ENCODE data around the gene SMYD4.
"Not testable (repeated sequence)": the region's sequence is repeated elsewhere in the genome, so short reads cannot be mapped to it uniquely, and the experiment has no call there.

Gene SMYD4

DNA sequence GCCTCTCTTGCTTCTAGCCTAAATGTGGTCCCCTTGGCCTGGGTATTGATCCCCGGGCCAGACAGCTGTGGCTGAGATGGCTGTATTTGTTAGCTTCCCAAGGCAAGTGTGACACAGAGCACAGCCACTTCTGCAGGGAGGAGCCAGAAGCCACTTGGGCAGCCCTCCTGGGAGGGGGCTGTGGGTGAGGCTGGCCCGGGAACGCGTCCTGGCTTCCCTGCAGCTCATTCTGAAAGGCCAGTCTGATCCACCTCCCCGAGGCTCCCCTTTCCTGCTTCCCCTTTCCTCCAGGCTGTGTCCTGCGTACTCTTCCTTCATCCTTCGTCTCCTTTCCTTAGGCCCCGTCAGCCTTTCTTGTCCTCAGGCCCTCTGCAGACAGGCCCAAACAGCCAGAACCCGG lies 79.1 kb downstream of the SMYD4 start:
- no peak overlapping the region for H3K27ac ChIP-seq (ENCODE audit: low read depth, low read length)
- no peaks in the 10 kb centered on the region for H3K27me3 ChIP-seq (ENCODE audit: control insufficient read depth in 1 of 2, insufficient read depth in 2 of 2, low read length in 2 of 2)
- no peaks in the 10 kb centered on the region for H3K9me3 ChIP-seq (ENCODE audit: low read length)
- H3K36me3 ChIP-seq (ENCODE audit: insufficient read depth, low read length), result no peaks in the 10 kb centered on the region
- no peak overlapping the region for H3K4me3 ChIP-seq (ENCODE audit: low read depth in 1 of 2, low read length in 2 of 2)
- no peaks in the 10 kb centered on the region for H3K4me1 ChIP-seq (ENCODE audit: insufficient read depth, low read length)
- H3K9ac ChIP-seq (ENCODE audit: low read length), result no peak overlapping the region

DNA sequence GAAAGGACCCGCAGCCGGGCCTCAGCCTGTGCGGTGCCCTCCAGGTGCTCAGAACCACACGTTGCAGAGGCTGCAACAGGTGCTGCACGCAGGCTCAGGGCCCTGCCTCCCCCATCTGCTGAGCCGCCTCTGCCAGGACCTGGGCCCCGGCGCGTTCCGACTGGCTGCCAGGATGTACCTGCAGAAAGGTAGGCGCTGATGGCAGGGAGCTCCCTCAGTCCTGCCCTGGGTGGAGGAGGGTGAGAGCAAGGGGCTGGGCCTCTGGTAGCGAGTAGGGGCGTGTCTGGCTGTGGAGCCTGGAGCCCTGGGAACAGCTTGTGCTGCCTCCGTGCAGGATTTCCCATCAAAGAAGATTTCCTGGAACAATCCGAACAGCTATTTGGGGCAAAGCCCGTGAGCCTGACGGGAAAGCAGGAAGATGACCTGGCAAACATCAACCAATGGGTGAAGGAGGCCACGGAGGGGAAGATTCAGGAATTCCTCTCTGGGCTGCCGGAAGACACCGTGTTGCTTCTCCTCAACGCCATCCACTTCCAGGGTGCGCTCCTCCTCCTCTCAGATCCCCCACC lies 82.6 kb downstream of the SMYD4 start:
- Histone ChIP-seq H3K27me3 (ENCODE audit: control insufficient read depth in 1 of 2, insufficient read depth in 2 of 2, low read length in 2 of 2) (no peaks in the 10 kb centered on the region), H3K9ac (ENCODE audit: low read length) (no peak overlapping the region), H3K27ac (ENCODE audit: low read depth, low read length) (no peak overlapping the region), H3K4me3 (ENCODE audit: low read depth in 1 of 2, low read length in 2 of 2) (no peak overlapping the region), H3K4me1 (ENCODE audit: insufficient read depth, low read length) (no peaks in the 10 kb centered on the region), H3K9me3 (ENCODE audit: low read length) (no peaks in the 10 kb centered on the region), H3K36me3 (ENCODE audit: insufficient read depth, low read length) (no peaks in the 10 kb centered on the region)

DNA sequence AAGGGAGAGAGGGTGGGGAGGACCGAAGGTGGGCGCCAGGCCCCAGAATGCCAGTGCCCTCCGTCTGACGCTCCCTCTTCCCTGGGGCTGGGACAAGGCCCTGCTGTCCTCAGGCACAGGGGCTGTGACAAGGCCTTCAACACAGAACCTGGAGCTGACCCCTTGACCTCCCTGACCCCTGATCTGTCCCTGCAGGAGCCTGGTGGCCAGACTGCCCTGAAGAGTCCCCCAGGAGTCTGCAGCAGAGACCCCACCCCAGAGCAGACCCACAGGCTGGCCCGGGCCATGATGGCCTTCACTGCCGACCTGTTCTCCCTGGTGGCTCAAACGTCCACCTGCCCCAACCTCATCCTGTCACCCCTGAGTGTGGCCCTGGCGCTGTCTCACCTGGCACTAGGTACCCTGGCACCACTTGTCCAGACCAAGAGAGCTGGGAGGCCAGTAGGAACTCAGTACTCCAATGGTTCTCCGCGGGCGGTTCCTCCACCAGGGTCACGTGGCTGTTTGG lies 84.1 kb downstream of the SMYD4 start:
- Histone ChIP-seq H3K36me3 (ENCODE audit: insufficient read depth, low read length) (no peaks in the 10 kb centered on the region), H3K4me1 (ENCODE audit: insufficient read depth, low read length) (no peaks in the 10 kb centered on the region), H3K4me3 (ENCODE audit: low read depth in 1 of 2, low read length in 2 of 2) (no peak overlapping the region), H3K27me3 (ENCODE audit: control insufficient read depth in 1 of 2, insufficient read depth in 2 of 2, low read length in 2 of 2) (no peaks in the 10 kb centered on the region), H3K9ac (ENCODE audit: low read length) (no peak overlapping the region), H3K27ac (ENCODE audit: low read depth, low read length) (no peak overlapping the region), H3K9me3 (ENCODE audit: low read length) (no peaks in the 10 kb centered on the region)

DNA sequence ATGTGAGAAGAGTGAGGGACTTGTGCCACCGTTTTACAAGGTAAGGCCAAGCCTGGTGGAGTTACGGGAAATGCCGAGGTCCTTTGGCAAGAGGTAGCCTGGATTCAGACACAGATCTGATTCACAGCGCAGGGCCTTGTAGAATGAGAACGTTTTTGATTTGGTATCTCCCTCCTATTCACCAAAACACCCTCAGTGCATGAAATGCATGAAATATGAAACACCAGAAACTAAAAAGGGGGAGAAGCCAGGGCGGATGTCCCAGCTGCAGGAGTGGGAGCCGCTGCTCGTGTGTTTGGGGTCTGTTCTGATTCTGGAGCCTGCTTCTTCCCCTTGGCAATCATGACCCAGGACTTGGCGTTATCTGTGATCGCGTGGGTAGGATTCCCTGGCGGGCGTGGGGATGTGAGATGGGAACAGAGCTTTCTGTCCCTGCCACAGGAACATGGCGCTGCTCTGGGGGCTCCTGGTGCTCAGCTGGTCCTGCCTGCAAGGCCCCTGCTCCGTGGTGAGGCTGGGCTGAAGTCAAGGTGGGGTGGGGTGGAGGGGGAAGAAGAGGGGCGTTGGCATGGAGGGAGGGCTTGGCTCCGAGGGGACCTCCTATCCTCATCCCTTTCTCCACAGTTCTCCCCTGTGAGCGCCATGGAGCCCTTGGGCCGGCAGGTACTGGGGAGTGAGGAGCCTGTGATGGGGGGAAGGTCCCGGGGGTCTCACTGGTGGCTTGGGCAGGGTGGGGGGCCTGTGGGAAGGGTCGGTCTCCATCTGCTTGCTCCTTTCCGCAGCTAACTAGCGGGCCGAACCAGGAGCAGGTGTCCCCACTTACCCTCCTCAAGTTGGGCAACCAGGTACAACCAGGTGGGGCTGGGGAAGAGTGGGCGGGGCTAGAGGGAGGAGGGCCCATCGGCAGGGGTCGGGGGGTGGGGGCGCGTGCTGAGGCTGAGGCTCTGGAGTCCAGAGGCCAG lies 84.9 kb downstream of the SMYD4 start:
- Histone ChIP-seq H3K27ac (ENCODE audit: low read depth, low read length) (no peak overlapping the region), H3K9ac (ENCODE audit: low read length) (no peak overlapping the region)

DNA sequence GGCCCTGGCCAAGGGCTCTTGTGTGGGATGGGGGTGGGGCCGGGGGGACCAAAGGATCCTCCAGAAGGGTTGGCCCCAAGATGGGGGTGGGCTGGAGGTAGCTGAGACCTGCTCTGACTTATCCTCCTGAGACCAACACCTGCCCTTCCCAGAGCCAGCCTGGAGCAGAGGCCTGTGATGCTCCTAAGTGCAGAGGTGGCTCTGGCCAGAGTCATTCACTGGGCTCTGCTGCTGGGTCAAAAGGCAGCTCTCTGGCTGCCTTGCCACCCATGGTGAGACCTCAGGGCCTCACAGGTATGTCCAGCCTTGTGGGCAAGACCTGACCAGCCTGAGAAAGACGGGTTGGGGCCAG lies 86.6 kb downstream of the SMYD4 start:
- no peaks in the 10 kb centered on the region for H3K4me1 ChIP-seq (ENCODE audit: insufficient read depth, low read length)
- no peaks in the 10 kb centered on the region for H3K27me3 ChIP-seq (ENCODE audit: control insufficient read depth in 1 of 2, insufficient read depth in 2 of 2, low read length in 2 of 2)
- no peak overlapping the region for H3K4me3 ChIP-seq (ENCODE audit: low read depth in 1 of 2, low read length in 2 of 2)
- H3K27ac ChIP-seq (ENCODE audit: low read depth, low read length), result no peak overlapping the region
- no peaks in the 10 kb centered on the region for H3K36me3 ChIP-seq (ENCODE audit: insufficient read depth, low read length)
- no peak overlapping the region for H3K9ac ChIP-seq (ENCODE audit: low read length)
- no peaks in the 10 kb centered on the region for H3K9me3 ChIP-seq (ENCODE audit: low read length)

More for the DNA sequence above, 84.9 kb downstream of the SMYD4 start:
- H3K4me1 ChIP-seq (ENCODE audit: insufficient read depth, low read length), result no peaks in the 10 kb centered on the region
- H3K4me3 ChIP-seq (ENCODE audit: low read depth in 1 of 2, low read length in 2 of 2), result no peak overlapping the region
- no peaks in the 10 kb centered on the region for H3K36me3 ChIP-seq (ENCODE audit: insufficient read depth, low read length)
- H3K27me3 ChIP-seq (ENCODE audit: control insufficient read depth in 1 of 2, insufficient read depth in 2 of 2, low read length in 2 of 2), result no peaks in the 10 kb centered on the region
- no peaks in the 10 kb centered on the region for H3K9me3 ChIP-seq (ENCODE audit: low read length)

DNA sequence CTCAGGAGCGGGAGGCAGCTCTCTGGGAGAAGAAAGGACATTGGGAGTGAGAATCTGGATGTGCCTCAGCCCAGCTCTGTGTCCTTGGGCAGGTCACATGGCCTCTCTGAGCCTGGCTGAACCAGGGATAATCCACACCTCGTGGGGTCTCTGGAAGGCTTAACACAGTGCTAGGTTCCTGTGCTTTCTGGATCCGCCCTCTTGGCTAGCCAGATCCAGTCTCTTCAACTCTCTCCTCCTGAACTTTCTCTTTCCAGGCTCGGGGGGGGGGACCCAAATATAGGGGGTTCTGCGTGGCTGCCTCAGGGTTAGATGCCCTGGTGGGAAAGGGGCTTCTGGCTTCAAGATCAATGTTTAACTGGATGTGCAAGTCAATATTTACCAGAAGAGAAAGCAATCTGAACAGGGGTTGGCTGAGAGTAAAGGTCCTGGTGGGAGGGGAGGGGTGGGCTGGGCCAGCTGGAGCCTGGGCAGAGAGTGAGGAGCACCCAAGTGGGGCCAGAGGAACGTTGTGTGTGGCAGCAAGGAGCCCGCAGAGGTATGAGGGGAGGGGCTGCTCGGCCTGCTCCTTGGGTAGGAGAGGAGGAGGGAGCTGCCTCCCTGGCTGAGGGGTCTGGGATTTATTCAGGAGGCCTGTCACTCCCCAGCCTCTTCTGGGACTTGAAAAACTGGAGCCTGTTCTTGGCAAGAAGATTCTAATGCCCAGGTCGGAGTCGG lies 87.2 kb downstream of the SMYD4 start, which contains the start of gene SERPINF2:
Gene SERPINF2, plus strand, starts transcription at position 501 of the 717 bp plus-strand sequence. CDS start 2,125 bp downstream, outside the sequence.
- Histone ChIP-seq H3K4me1 (ENCODE audit: insufficient read depth, low read length) (no peaks in the 10 kb centered on the region), H3K9me3 (ENCODE audit: low read length) (no peaks in the 10 kb centered on the region), H3K27ac (ENCODE audit: low read depth, low read length) (no peak within 1 kb of the TSS), H3K27me3 (ENCODE audit: control insufficient read depth in 1 of 2, insufficient read depth in 2 of 2, low read length in 2 of 2) (no peaks in the 10 kb centered on the region), H3K36me3 (ENCODE audit: insufficient read depth, low read length) (peaks cover under 1% of the 10 kb centered on the region), H3K9ac (ENCODE audit: low read length) (no peak within 1 kb of the TSS), H3K4me3 (ENCODE audit: low read depth in 1 of 2, low read length in 2 of 2) (no peak within 1 kb of the TSS)

DNA sequence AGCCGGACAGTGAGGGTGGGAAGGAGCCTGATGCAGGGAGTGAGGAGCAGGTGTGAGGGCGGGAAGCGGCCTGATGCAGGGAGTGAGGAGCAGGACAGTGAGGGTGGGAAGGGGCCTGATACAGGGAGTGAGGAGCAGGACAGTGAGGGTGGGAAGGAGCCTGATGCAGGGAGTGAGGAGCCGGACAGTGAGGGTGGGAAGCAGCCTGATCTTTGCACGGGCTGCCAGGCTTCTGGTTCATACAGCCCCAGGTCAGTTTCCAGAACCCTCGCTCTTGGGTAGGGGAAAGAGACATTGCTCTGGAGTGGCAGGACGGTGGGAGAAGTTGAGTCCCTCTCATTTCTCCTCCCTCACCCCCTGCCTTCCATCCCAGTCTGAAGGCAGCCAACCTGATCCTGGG lies 87.8 kb downstream of the SMYD4 start:
- not testable (repeated sequence) for H3K27ac ChIP-seq (ENCODE audit: low read depth, low read length); H3K9me3 ChIP-seq (ENCODE audit: low read length); H3K9ac ChIP-seq (ENCODE audit: low read length); H3K36me3 ChIP-seq (ENCODE audit: insufficient read depth, low read length); H3K4me3 ChIP-seq (ENCODE audit: low read depth in 1 of 2, low read length in 2 of 2); H3K27me3 ChIP-seq (ENCODE audit: control insufficient read depth in 1 of 2, insufficient read depth in 2 of 2, low read length in 2 of 2); H3K4me1 ChIP-seq (ENCODE audit: insufficient read depth, low read length)

DNA sequence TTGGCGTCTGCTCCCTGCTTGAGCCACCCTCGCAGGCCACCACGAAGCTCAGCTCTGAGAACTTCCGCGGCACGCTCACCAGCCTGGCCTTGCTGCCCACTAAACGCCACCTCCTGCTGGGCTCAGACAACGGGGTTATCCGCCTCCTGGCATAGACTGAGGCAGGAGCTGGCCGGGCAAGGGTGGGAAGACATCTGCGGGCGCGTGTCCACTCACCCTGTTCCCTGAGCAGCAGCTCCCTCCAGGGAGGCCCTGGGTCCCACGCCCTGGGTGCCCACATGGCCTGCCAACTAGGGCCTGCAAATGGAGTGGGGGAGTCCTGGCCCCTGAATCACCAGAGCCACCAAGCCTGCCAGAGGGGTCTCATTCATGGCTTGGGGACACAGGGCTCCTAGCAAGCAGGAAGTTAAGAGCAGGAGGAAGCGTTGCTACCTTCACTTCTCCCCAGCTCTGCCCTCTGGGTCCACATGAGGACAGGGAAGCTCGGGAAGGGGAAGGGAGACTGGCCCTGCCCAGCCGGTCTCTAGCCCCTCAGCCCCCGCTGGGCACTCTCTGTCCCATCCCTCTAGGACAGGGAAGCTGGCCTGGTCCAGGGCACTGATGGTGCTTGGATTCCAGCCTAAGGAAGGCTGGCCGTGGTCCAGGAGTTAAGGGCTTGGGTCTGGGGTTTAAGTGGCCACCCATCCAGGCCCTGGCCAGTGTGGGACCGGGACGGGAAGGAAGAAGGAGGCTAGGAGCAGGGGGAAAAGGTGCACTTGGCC lies 92.0 kb downstream of the SMYD4 start:
- Histone ChIP-seq H3K27me3 (ENCODE audit: control insufficient read depth in 1 of 2, insufficient read depth in 2 of 2, low read length in 2 of 2) (no peaks in the 10 kb centered on the region), H3K9ac (ENCODE audit: low read length) (no peak overlapping the region), H3K27ac (ENCODE audit: low read depth, low read length) (no peak overlapping the region), H3K36me3 (ENCODE audit: insufficient read depth, low read length) (peaks cover 33% of the 10 kb centered on the region), H3K4me1 (ENCODE audit: insufficient read depth, low read length) (no peaks in the 10 kb centered on the region), H3K4me3 (ENCODE audit: low read depth in 1 of 2, low read length in 2 of 2) (no peak overlapping the region), H3K9me3 (ENCODE audit: low read length) (no peaks in the 10 kb centered on the region)

DNA sequence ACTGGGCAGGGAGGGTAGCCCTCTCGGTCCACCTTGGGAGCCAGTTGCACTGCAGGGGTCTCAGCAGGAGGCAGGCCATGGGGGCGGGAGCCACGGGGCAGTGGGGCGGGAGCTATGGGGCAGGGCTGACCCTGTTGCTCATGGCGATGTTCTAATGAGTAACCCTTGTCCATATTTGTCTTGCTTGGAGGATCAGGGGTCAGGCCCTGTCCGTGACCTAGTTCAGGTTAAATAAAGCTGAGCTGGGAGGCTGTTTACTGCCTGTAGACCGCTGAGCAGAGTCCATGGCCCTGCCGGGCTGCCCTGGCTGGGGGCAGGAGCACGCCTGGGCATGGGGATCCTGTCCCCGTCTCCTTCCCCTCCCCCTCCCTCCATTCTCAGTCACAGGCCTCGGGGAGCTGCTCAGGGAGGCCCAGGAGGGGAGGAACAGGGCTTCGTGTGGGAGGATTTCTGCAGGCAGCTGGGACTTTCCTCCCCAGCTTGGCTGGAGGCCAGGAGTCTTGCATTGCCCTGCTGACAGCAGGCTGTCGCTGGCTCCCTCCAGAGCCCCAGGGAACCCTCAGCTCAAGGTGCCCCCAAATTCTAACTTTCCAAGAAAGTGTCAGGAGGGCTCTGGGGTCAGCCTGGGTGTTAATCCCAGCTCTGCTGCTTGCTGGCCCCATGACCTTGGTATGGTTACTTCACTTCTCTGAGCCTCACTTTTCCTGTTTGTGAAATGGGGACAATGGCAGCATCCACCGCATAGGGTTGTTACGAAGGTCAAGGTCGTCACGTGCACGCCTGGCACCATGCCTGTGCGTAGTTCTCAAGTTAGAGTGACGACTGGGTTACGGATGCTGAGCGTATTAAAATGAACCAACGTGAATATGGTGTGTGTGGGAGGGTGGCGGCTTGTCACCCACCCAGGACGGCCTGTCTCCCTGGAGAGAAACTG lies 93.1 kb downstream of the SMYD4 start:
- H3K4me3 ChIP-seq (ENCODE audit: low read depth in 1 of 2, low read length in 2 of 2), result no peak overlapping the region
- H3K36me3 ChIP-seq (ENCODE audit: insufficient read depth, low read length), result peaks cover 34% of the 10 kb centered on the region
- no peaks in the 10 kb centered on the region for H3K4me1 ChIP-seq (ENCODE audit: insufficient read depth, low read length)
- H3K27ac ChIP-seq (ENCODE audit: low read depth, low read length), result no peak overlapping the region
- no peak overlapping the region for H3K9ac ChIP-seq (ENCODE audit: low read length)
- no peaks in the 10 kb centered on the region for H3K27me3 ChIP-seq (ENCODE audit: control insufficient read depth in 1 of 2, insufficient read depth in 2 of 2, low read length in 2 of 2)
- H3K9me3 ChIP-seq (ENCODE audit: low read length), result no peaks in the 10 kb centered on the region

DNA sequence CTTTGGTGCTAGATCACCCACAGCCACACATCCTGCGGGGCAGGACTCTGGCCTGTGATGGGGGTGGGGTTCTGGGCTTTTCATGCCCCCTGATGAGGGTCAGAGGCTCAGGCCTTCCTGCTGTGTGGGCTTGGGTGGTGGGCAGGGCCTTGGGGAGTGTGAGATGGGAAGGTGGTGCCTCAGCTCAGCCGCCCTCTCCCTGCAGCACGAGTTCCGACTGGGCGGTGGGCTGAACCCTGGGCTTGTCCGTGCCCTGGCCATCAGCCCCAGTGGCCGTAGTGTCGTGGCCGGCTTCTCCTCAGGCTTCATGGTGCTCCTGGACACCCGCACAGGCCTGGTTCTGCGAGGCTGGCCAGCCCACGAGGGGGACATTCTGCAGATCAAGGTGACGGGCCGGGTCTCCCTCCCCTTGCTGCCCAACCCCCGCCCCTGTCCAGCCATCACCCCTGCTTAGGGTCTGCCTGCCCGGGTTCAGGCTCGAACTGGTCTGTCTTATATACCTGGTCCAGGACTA lies 93.8 kb downstream of the SMYD4 start:
- Histone ChIP-seq H3K36me3 (ENCODE audit: insufficient read depth, low read length) (peaks cover 38% of the 10 kb centered on the region), H3K4me3 (ENCODE audit: low read depth in 1 of 2, low read length in 2 of 2) (no peak overlapping the region), H3K4me1 (ENCODE audit: insufficient read depth, low read length) (no peaks in the 10 kb centered on the region), H3K9me3 (ENCODE audit: low read length) (no peaks in the 10 kb centered on the region), H3K27ac (ENCODE audit: low read depth, low read length) (no peak overlapping the region), H3K27me3 (ENCODE audit: control insufficient read depth in 1 of 2, insufficient read depth in 2 of 2, low read length in 2 of 2) (no peaks in the 10 kb centered on the region), H3K9ac (ENCODE audit: low read length) (no peak overlapping the region)

Measured in muscle layer of colon (tissue), 2 donors.